Measurements from ENCODE around the gene ZNF559. TPM values are rescaled to one million over a fixed set of nuclear protein-coding genes. Genes with fewer than 3 reads are reported as not detected.
"Not testable (repeated sequence)": the region's sequence is repeated elsewhere in the genome, so short reads cannot be mapped to it uniquely, and the experiment has no call there.

ZNF559 gene
- total RNA-seq (64.5 TPM), polyA plus RNA-seq (20.8 TPM)

- under 1% methylated on average over 48 of the region's 48 CpGs for WGBS
- H3K36me3 ChIP-seq (ENCODE audit: insufficient read depth) = peaks cover 2% of the 10 kb centered on the region
- peak within 1 kb of the TSS; percentile 81 for H3K27ac ChIP-seq (ENCODE audit: low read depth)
- no peaks in the 10 kb centered on the region for H3K4me1 ChIP-seq (ENCODE audit: insufficient read depth)
- peak within 1 kb of the TSS; percentile 70 for H3K4me3 ChIP-seq (ENCODE audit: low read depth, low read length)
- DNase-seq (ENCODE audit: extremely low spot score) = peak; percentile 89
Observed at GRCh38 chr19:9323919-9324583, at the start of gene ZNF559. Gene ZNF559 (plus strand): TSS chr19:9324179. CDS start chr19:9338550, 14,371 bp downstream.

GRCh38 chr19:9283485-9283884, 40.5 kb upstream of the ZNF559 start:
- H3K36me3 ChIP-seq (ENCODE audit: insufficient read depth); H3K4me3 ChIP-seq (ENCODE audit: low read depth, low read length); H3K27ac ChIP-seq (ENCODE audit: low read depth); H3K4me1 ChIP-seq (ENCODE audit: insufficient read depth); DNase-seq (ENCODE audit: extremely low spot score): not testable (repeated sequence)
- WGBS = 12% methylated on average over 38 of the region's 38 CpGs

- WGBS = 97% methylated on average over 2 of the region's 2 CpGs
Observed at GRCh38 chr19:9289231-9289884, 34.6 kb upstream of the ZNF559 start.

GRCh38 chr19:9295411-9295849, 28.5 kb upstream of the ZNF559 start:
- H3K4me1 ChIP-seq (ENCODE audit: insufficient read depth) = no peaks in the 10 kb centered on the region
- DNase-seq (ENCODE audit: extremely low spot score) = no peak
- 97% methylated on average over 4 of the region's 4 CpGs for WGBS
- H3K4me3 ChIP-seq (ENCODE audit: low read depth, low read length) = no peak overlapping the region
- H3K36me3 ChIP-seq (ENCODE audit: insufficient read depth) = peaks cover 18% of the 10 kb centered on the region
- no peak overlapping the region for H3K27ac ChIP-seq (ENCODE audit: low read depth)

More at GRCh38 chr19:9289231-9289884, 34.6 kb upstream of the ZNF559 start:
- H3K4me1 ChIP-seq (ENCODE audit: insufficient read depth) = no peaks in the 10 kb centered on the region
- no peak overlapping the region for H3K27ac ChIP-seq (ENCODE audit: low read depth)
- no peak overlapping the region for H3K4me3 ChIP-seq (ENCODE audit: low read depth, low read length)
- no peak for DNase-seq (ENCODE audit: extremely low spot score)
- no peaks in the 10 kb centered on the region for H3K36me3 ChIP-seq (ENCODE audit: insufficient read depth)

- DNase-seq (ENCODE audit: extremely low spot score) = no peak
- H3K36me3 ChIP-seq (ENCODE audit: insufficient read depth) = peaks cover 23% of the 10 kb centered on the region
- H3K4me3 ChIP-seq (ENCODE audit: low read depth, low read length) = no peak overlapping the region
- no peak overlapping the region for H3K27ac ChIP-seq (ENCODE audit: low read depth)
- WGBS = 92% methylated on average over 2 of the region's 2 CpGs
- no peaks in the 10 kb centered on the region for H3K4me1 ChIP-seq (ENCODE audit: insufficient read depth)
Observed at GRCh38 chr19:9296336-9296735, 27.6 kb upstream of the ZNF559 start.

GRCh38 chr19:9306443-9306842, 17.5 kb upstream of the ZNF559 start:
- no peak for DNase-seq (ENCODE audit: extremely low spot score)
- H3K4me3 ChIP-seq (ENCODE audit: low read depth, low read length) = no peak overlapping the region
- peaks cover 6% of the 10 kb centered on the region for H3K36me3 ChIP-seq (ENCODE audit: insufficient read depth)
- H3K4me1 ChIP-seq (ENCODE audit: insufficient read depth) = no peaks in the 10 kb centered on the region
- no peak overlapping the region for H3K27ac ChIP-seq (ENCODE audit: low read depth)
- WGBS = 85% methylated on average over 1 of the region's 1 CpG

GRCh38 chr19:9308091-9308770, 15.7 kb upstream of the ZNF559 start:
- Histone ChIP-seq H3K4me3 (ENCODE audit: low read depth, low read length) (no peak overlapping the region), H3K4me1 (ENCODE audit: insufficient read depth) (no peaks in the 10 kb centered on the region), H3K36me3 (ENCODE audit: insufficient read depth) (peaks cover 3% of the 10 kb centered on the region), H3K27ac (ENCODE audit: low read depth) (no peak overlapping the region)
- 69% methylated on average over 10 of the region's 10 CpGs for WGBS
- DNase-seq (ENCODE audit: extremely low spot score) = no peak

GRCh38 chr19:9309139-9309973, 14.6 kb upstream of the ZNF559 start, which contains the start of gene ZNF699:
Gene ZNF699 (minus strand): TSS chr19:9309838. CDS start chr19:9305119, 4,719 bp downstream.
- H3K4me1 ChIP-seq (ENCODE audit: insufficient read depth) = no peaks in the 10 kb centered on the region
- no peaks in the 10 kb centered on the region for H3K36me3 ChIP-seq (ENCODE audit: insufficient read depth)
- H3K4me3 ChIP-seq (ENCODE audit: low read depth, low read length) = peak within 1 kb of the TSS; percentile 68
- under 1% methylated on average over 63 of the region's 63 CpGs for WGBS
- peak; percentile 96 for DNase-seq (ENCODE audit: extremely low spot score)
- H3K27ac ChIP-seq (ENCODE audit: low read depth) = peak within 1 kb of the TSS; percentile 98

GRCh38 chr19:9309974-9310446, 14.0 kb upstream of the ZNF559 start:
- DNase-seq (ENCODE audit: extremely low spot score) = no peak
- 3% methylated on average over 13 of the region's 13 CpGs for WGBS

GRCh38 chr19:9313756-9314155, 10.2 kb upstream of the ZNF559 start:
- H3K4me1 ChIP-seq (ENCODE audit: insufficient read depth) = no peaks in the 10 kb centered on the region
- H3K36me3 ChIP-seq (ENCODE audit: insufficient read depth) = no peaks in the 10 kb centered on the region
- no peak overlapping the region for H3K27ac ChIP-seq (ENCODE audit: low read depth)
- no peak for DNase-seq (ENCODE audit: extremely low spot score)
- no peak overlapping the region for H3K4me3 ChIP-seq (ENCODE audit: low read depth, low read length)
- WGBS = 65% methylated on average over 4 of the region's 4 CpGs

More at GRCh38 chr19:9309974-9310446, 14.0 kb upstream of the ZNF559 start:
- peak overlapping the region; percentile 68 for H3K4me3 ChIP-seq (ENCODE audit: low read depth, low read length)
- no peaks in the 10 kb centered on the region for H3K4me1 ChIP-seq (ENCODE audit: insufficient read depth)
- H3K27ac ChIP-seq (ENCODE audit: low read depth) = peak overlapping the region; percentile 82
- H3K36me3 ChIP-seq (ENCODE audit: insufficient read depth) = no peaks in the 10 kb centered on the region

- WGBS = 93% methylated on average over 22 of the region's 23 CpGs
- H3K36me3 ChIP-seq (ENCODE audit: insufficient read depth) = no peaks in the 10 kb centered on the region
- no peak overlapping the region for H3K4me3 ChIP-seq (ENCODE audit: low read depth, low read length)
- H3K27ac ChIP-seq (ENCODE audit: low read depth) = no peak overlapping the region
- DNase-seq (ENCODE audit: extremely low spot score) = no peak
- H3K4me1 ChIP-seq (ENCODE audit: insufficient read depth) = no peaks in the 10 kb centered on the region
Observed at GRCh38 chr19:9321338-9321737, 2.6 kb upstream of the ZNF559 start.

GRCh38 chr19:9321756-9322155, 2.2 kb upstream of the ZNF559 start:
- H3K36me3 ChIP-seq (ENCODE audit: insufficient read depth); H3K4me3 ChIP-seq (ENCODE audit: low read depth, low read length); H3K4me1 ChIP-seq (ENCODE audit: insufficient read depth); H3K27ac ChIP-seq (ENCODE audit: low read depth); DNase-seq (ENCODE audit: extremely low spot score): not testable (repeated sequence)
- 98% methylated on average over 11 of the region's 14 CpGs for WGBS

GRCh38 chr19:9322201-9322600, 1.8 kb upstream of the ZNF559 start:
- H3K27ac ChIP-seq (ENCODE audit: low read depth); H3K4me3 ChIP-seq (ENCODE audit: low read depth, low read length); DNase-seq (ENCODE audit: extremely low spot score); H3K36me3 ChIP-seq (ENCODE audit: insufficient read depth); H3K4me1 ChIP-seq (ENCODE audit: insufficient read depth): not testable (repeated sequence)
- WGBS = 96% methylated on average over 10 of the region's 10 CpGs
